ENCODE results near the gene FAM76A.

DNA sequence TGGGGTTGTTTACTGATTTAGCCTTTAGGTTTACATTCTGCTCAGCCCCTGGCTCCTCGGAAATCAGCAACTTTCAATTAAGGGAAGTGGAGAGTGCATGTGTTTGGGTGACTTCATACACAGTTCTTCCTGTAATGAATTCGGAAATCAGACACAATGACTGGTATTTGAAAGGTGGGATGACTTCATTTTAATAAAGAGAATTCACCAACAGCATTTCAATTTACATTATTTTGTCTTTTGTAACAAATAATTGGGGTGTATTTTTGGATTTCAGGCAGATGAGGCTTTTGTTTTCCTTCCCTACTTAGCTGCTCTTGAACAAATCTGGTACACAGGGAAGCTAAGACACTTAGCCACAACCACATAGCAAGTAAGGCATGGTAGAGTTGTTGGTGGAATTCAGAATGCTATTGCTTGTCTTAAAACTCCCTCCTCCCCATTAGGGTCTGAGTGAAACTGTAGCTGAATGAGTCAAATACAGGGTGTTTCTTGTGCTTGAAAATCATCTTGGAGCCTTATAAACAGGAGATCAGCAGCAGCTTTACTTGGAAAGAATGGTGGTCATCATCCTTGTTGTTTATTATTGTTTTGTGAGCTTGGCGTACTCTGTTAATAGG, 48.2 kb downstream of the FAM76A start:
- TF ChIP-seq, protein P1, sequence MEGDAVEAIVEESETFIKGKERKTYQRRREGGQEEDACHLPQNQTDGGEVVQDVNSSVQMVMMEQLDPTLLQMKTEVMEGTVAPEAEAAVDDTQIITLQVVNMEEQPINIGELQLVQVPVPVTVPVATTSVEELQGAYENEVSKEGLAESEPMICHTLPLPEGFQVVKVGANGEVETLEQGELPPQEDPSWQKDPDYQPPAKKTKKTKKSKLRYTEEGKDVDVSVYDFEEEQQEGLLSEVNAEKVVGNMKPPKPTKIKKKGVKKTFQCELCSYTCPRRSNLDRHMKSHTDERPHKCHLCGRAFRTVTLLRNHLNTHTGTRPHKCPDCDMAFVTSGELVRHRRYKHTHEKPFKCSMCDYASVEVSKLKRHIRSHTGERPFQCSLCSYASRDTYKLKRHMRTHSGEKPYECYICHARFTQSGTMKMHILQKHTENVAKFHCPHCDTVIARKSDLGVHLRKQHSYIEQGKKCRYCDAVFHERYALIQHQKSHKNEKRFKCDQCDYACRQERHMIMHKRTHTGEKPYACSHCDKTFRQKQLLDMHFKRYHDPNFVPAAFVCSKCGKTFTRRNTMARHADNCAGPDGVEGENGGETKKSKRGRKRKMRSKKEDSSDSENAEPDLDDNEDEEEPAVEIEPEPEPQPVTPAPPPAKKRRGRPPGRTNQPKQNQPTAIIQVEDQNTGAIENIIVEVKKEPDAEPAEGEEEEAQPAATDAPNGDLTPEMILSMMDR (IDR thresholded peaks at IDR 0.05; ENCODE audit: poor library complexity), result no peak
- no peak for TF ChIP-seq EZH2 (IDR thresholded peaks at IDR 0.05; ENCODE audit: borderline replicate concordance)

All from hepatocyte (in vitro differentiated cells).